ENCODE results near the gene CDC42SE1. TPM values are rescaled to one million over a fixed set of nuclear protein-coding genes. Genes with fewer than 3 reads are reported as not detected.

Gene CDC42SE1
- total RNA-seq, 4 donors from 2014 or later, result 51.2 to 56.0 (median 54.4) TPM

DNA sequence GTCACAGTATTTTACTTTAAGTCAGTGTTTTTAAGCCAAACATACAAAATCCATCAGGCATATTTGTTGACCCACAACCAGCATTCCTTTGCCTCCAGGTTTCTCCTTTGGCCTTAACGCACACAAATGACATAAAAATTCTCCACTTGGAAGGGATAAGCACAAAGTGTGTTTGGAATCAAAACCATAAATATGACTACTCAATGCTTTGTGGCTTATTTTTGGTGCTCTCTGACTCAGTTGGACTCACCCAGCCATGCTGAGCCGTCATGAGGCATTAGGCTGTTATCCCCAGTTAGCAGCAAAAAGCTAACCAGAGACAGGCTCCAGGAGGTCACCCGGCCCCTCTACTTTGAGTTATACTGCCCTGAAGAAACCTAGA, 50.2 kb downstream of the CDC42SE1 start:
- ATAC-seq, result no peak
- peaks cover 0 to 71% (median 23%) of the 10 kb centered on the region in 3 donors for H3K4me1 ChIP-seq
- H3K27me3 ChIP-seq, result no peaks in the 10 kb centered on the region
- H3K36me3 ChIP-seq, result peaks cover 0 to 10% of the 10 kb centered on the region in 2 donors
- H3K4me3 ChIP-seq, result peak overlapping the region; percentile 74 to 78
- no peaks in the 10 kb centered on the region for H3K9me3 ChIP-seq
- peak overlapping the region; percentile 0 to 89 (median 87) for H3K27ac ChIP-seq
- TF ChIP-seq, protein P1, sequence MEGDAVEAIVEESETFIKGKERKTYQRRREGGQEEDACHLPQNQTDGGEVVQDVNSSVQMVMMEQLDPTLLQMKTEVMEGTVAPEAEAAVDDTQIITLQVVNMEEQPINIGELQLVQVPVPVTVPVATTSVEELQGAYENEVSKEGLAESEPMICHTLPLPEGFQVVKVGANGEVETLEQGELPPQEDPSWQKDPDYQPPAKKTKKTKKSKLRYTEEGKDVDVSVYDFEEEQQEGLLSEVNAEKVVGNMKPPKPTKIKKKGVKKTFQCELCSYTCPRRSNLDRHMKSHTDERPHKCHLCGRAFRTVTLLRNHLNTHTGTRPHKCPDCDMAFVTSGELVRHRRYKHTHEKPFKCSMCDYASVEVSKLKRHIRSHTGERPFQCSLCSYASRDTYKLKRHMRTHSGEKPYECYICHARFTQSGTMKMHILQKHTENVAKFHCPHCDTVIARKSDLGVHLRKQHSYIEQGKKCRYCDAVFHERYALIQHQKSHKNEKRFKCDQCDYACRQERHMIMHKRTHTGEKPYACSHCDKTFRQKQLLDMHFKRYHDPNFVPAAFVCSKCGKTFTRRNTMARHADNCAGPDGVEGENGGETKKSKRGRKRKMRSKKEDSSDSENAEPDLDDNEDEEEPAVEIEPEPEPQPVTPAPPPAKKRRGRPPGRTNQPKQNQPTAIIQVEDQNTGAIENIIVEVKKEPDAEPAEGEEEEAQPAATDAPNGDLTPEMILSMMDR (IDR thresholded peaks at IDR 0.05), result no peak
- TF ChIP-seq POLR2AphosphoS5 (IDR thresholded peaks at IDR 0.05) (no peak), EP300 (IDR thresholded peaks at IDR 0.05) (no peak), POLR2A (IDR thresholded peaks at IDR 0.05) (no peak)
- 29 to 33% methylated on average over 2 of the region's 3 CpGs for WGBS, 2 donors (ENCODE audit: low coverage in 1 of 2)

DNA sequence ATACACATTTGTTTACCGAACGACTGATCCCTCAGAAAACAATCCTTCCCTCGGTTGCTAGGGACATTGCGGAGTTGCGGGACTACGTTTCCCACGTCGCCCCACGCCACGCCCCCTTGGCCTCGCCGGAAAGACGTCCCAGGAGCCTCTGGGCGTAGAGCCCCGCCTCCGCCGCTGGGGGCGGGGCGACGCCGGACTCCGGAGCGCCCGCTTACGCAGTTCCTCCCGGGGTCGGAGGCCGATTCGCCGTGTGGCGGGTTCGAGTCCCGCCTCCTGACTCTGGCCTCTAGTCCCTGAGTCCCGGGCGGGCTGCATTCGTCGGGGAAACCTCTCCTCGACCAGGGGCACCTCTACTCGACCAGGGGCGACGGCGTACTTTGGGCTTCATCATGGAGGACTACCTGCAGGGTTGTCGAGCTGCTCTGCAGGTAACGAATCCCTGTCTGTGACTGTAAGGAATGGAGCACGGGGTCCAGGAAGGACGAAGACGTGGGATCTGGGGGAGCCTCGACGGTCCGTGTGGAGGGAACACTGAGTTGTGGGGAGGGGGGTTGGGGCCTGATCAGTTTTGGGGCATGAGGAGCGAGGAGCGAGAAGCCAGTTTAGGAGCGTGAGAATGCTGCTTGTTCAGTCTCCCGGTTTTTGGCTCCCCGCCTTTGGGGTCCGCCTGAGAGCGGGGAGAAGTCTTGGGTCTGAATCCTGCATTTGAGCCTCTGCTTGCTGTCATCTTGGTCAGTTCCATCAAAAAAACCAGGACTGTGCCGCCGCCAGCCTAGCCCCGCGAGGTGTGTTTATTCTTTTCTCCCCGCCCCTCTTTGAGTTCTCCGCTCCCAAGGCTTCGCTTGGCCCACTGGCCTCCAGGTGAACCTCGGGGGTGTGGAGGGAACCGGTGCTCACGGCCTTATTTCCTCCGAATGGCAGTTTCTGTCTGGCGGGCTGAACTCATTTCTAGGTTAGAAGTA, 50.9 kb downstream of the CDC42SE1 start, which contains the start of gene PRUNE1:
PRUNE1 (plus strand) TSS at position 206 of the 962 bp plus-strand sequence; CDS start at position 390, 184 bp downstream.
- peak; percentile 93 for ATAC-seq
- peaks cover 0 to 75% (median 29%) of the 10 kb centered on the region in 3 donors for H3K4me1 ChIP-seq
- WGBS, 2 donors (ENCODE audit: low coverage in 1 of 2), result 0% methylated on average over 16 of the region's 69 CpGs

DNA sequence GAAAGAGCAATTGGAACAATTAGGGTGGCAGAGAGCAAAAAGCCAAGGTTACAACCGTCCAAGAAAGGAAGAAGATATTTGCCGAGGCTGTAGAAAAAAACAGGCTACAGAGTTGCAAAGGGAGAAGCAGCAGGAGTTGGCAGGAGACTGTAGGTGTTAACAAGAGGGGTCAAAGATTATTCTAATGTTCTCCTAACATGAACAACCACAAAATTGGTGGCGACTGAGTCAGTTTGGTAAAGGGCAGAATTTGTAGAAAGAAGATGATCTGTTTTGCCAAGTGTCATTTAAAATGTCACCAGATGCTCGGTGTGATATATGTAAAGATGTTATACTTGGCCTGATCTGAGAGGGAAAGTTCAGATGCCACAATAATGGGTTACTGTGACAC, 51.6 kb downstream of the CDC42SE1 start:
- TF ChIP-seq EP300 (IDR thresholded peaks at IDR 0.05), result no peak
- Histone ChIP-seq H3K4me3 (peak overlapping the region; percentile 74 to 78), H3K27me3 (no peaks in the 10 kb centered on the region), H3K9me3 (no peaks in the 10 kb centered on the region), H3K4me1 (peaks cover 0 to 75% (median 36%) of the 10 kb centered on the region in 3 donors), H3K36me3 (peaks cover 0 to 1% of the 10 kb centered on the region in 2 donors), H3K27ac (peak overlapping the region; percentile 31 to 89 (median 87))
- ATAC-seq, result no peak
- WGBS, 2 donors (ENCODE audit: low coverage in 1 of 2), result 5 to 9% methylated on average over 2 to 4 of the region's 4 CpGs

More for the DNA sequence above, 50.9 kb downstream of the CDC42SE1 start, which contains the start of gene PRUNE1:
- Histone ChIP-seq H3K4me3 (peak within 1 kb of the TSS; percentile 74 to 78), H3K27me3 (no peaks in the 10 kb centered on the region), H3K36me3 (peaks cover 0 to 8% of the 10 kb centered on the region in 2 donors), H3K9me3 (no peaks in the 10 kb centered on the region), H3K27ac (peak within 1 kb of the TSS; percentile 48 to 89 (median 87))
- no peak for TF ChIP-seq EP300 (IDR thresholded peaks at IDR 0.05)
- TF ChIP-seq, protein P1 (IDR thresholded peaks at IDR 0.05), result peak in 1 of 4 experiments; percentile 41
- peak; percentile 26 to 43 for TF ChIP-seq POLR2A (IDR thresholded peaks at IDR 0.05)
- TF ChIP-seq POLR2AphosphoS5 (IDR thresholded peaks at IDR 0.05), result peak; percentile 43

DNA sequence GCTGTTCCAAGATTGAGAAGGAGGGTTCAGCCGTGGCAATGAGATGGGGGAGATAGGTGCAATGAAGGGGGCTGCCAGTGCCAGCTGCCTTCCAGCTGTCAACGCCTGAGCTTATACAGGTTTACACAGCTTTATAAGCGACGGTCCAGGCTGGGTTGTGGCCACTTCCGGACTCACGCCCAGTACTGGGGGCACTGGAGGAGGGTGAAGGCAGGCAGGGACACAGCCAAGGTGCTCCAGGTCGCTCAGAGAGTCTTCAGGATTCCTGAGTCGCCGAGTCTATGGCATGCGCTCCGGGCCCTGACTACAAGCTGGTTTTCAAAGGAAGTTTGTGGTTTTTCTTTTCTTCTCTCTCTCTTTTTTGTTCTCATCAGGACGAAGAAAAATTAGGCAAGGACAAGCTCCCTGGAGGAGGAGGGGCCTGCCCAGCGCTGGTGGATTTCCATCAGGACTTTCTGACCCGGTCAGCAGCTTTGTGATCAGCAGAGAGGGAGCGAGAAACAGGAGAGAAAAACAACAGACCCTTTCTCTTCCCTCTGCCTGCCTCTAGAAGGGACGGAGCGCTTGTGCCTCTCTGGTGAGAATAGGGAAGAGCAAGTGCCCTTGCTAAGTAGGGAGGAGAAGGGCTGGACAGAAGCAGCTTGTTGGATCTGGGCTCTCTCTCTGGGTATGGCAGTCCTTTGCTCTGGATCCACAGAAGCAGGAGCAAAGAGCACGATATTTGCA, 52.9 kb downstream of the CDC42SE1 start, which contains the start of gene MINDY1:
MINDY1 (minus strand) TSS at position 576 of the 726 bp plus-strand sequence. CDS start 4,285 bp downstream, outside the sequence.
- no peaks in the 10 kb centered on the region for H3K9me3 ChIP-seq
- TF ChIP-seq POLR2AphosphoS5 (IDR thresholded peaks at IDR 0.05), result peak; percentile 84
- no peak for TF ChIP-seq EP300 (IDR thresholded peaks at IDR 0.05)
- TF ChIP-seq, protein P1 (IDR thresholded peaks at IDR 0.05), result peak in 3 of 4 experiments; percentile 52 to 65 (median 57)
- TF ChIP-seq POLR2A (IDR thresholded peaks at IDR 0.05), result peak; percentile 49 to 65
- peaks cover 0 to 12% of the 10 kb centered on the region in 2 donors for H3K36me3 ChIP-seq
- 0 to 1% methylated on average over 4 to 12 of the region's 18 CpGs for WGBS, 2 donors (ENCODE audit: low coverage in 1 of 2)
- H3K27ac ChIP-seq, result peak within 1 kb of the TSS; percentile 31 to 89 (median 87)
- H3K27me3 ChIP-seq, result no peaks in the 10 kb centered on the region
- ATAC-seq, result peak; percentile 72
- peaks cover 0 to 82% (median 40%) of the 10 kb centered on the region in 3 donors for H3K4me1 ChIP-seq
- peak within 1 kb of the TSS; percentile 38 to 78 for H3K4me3 ChIP-seq
